HG03097 (cell line): ENCODE data around the gene GPSM3.
"Not testable (repeated sequence)": the region's sequence is repeated elsewhere in the genome, so short reads cannot be mapped to it uniquely, and the experiment has no call there.

Experiments used
- ATAC-seq: cut with Tn5 transposase; IDR thresholded peaks from one replicate; pipeline ENCODE4 v1.9.1; 2021; ENCODE audit not compliant: unreplicated experiment, low FRiP score

The GPSM3 gene

GRCh38 chr6:32203426-32204267, 11.2 kb upstream of the GPSM3 start:
- ATAC-seq, result no peak

- ATAC-seq, result no peak
Measured at GRCh38 chr6:32202186-32202585, 9.7 kb upstream of the GPSM3 start.

GRCh38 chr6:32200711-32201475, 8.4 kb upstream of the GPSM3 start:
- ATAC-seq, result no peak

- ATAC-seq, result no peak
Measured at GRCh38 chr6:32198866-32199265, 6.4 kb upstream of the GPSM3 start.

GRCh38 chr6:32198345-32198696, 5.9 kb upstream of the GPSM3 start:
- ATAC-seq, result no peak

GRCh38 chr6:32196682-32197616, 4.5 kb upstream of the GPSM3 start:
- no peak for ATAC-seq

- ATAC-seq, result no peak
Measured at GRCh38 chr6:32195902-32196681, 3.6 kb upstream of the GPSM3 start.

GRCh38 chr6:32195652-32195901, 3.1 kb upstream of the GPSM3 start:
- ATAC-seq, result peak; percentile 78

GRCh38 chr6:32194825-32195651, 2.6 kb upstream of the GPSM3 start:
- no peak for ATAC-seq

- ATAC-seq, result no peak
Measured at GRCh38 chr6:32194388-32194787, 1.9 kb upstream of the GPSM3 start.

GRCh38 chr6:32193096-32193495, 653 bp upstream of the GPSM3 start:
- ATAC-seq, result not testable (repeated sequence)

GRCh38 chr6:32191696-32192607, 491 bp downstream of the GPSM3 start:
- ATAC-seq, result no peak

GRCh38 chr6:32190911-32191677, 1.3 kb downstream of the GPSM3 start:
- no peak for ATAC-seq

- ATAC-seq, result no peak
Measured at GRCh38 chr6:32190054-32190851, 2.2 kb downstream of the GPSM3 start, which contains the start of gene PBX2. TSS of gene PBX2 (minus strand) at chr6:32190202. CDS start at chr6:32189915, 287 bp downstream.

- no peak for ATAC-seq
Measured at GRCh38 chr6:32189742-32190053, 2.7 kb downstream of the GPSM3 start.

- ATAC-seq, result no peak
Measured at GRCh38 chr6:32189069-32189741, 3.2 kb downstream of the GPSM3 start.
